Measurements from ENCODE around the gene LSAMP. TPM values are rescaled to one million over a fixed set of nuclear protein-coding genes. Genes with fewer than 3 reads are reported as not detected.

Gene LSAMP
- total RNA-seq, 6 donors from 2014 or later, result 7.1 to 28.1 (median 13.4) TPM

GRCh38 chr3:116097226-116097625 lies 348.1 kb downstream of the LSAMP start:
- Histone ChIP-seq H3K27me3 (no peaks in the 10 kb centered on the region), H3K9me3 (no peaks in the 10 kb centered on the region), H3K36me3 (no peaks in the 10 kb centered on the region), H3K4me3 (no peak overlapping the region), H3K4me1 (peaks cover 0 to 7% (median 0%) of the 10 kb centered on the region in 4 donors), H3K27ac (no peak overlapping the region)
- no peak for TF ChIP-seq EP300 (IDR thresholded peaks at IDR 0.05)
- TF ChIP-seq POLR2AphosphoS5 (IDR thresholded peaks at IDR 0.05), result no peak
- TF ChIP-seq POLR2A (IDR thresholded peaks at IDR 0.05), result no peak
- no peak for TF ChIP-seq CTCF (IDR thresholded peaks at IDR 0.05)
- ATAC-seq (ENCODE audit: low FRiP score in 2 of 2), result no peak
- 89 to 92% methylated on average over 2 of the region's 2 CpGs for WGBS, 2 donors
- no peak for DNase-seq

GRCh38 chr3:116096631-116097030 lies 348.7 kb downstream of the LSAMP start:
- H3K4me1 ChIP-seq, result peaks cover 0 to 7% (median 0%) of the 10 kb centered on the region in 4 donors
- no peak overlapping the region for H3K27ac ChIP-seq
- 85 to 91% methylated on average over 2 of the region's 2 CpGs for WGBS, 2 donors
- no peaks in the 10 kb centered on the region for H3K36me3 ChIP-seq
- no peak for ATAC-seq (ENCODE audit: low FRiP score in 2 of 2)
- DNase-seq, result no peak
- H3K4me3 ChIP-seq, result no peak overlapping the region
- H3K9me3 ChIP-seq, result no peaks in the 10 kb centered on the region
- TF ChIP-seq EP300 (IDR thresholded peaks at IDR 0.05) (no peak), POLR2AphosphoS5 (IDR thresholded peaks at IDR 0.05) (no peak), CTCF (IDR thresholded peaks at IDR 0.05) (no peak), POLR2A (IDR thresholded peaks at IDR 0.05) (no peak)
- no peaks in the 10 kb centered on the region for H3K27me3 ChIP-seq

GRCh38 chr3:116093374-116093773 lies 351.9 kb downstream of the LSAMP start:
- ATAC-seq (ENCODE audit: low FRiP score in 2 of 2) (no peak), DNase-seq (no peak)
- Histone ChIP-seq H3K9me3 (no peaks in the 10 kb centered on the region), H3K36me3 (no peaks in the 10 kb centered on the region), H3K27ac (no peak overlapping the region), H3K27me3 (no peaks in the 10 kb centered on the region), H3K4me3 (no peak overlapping the region), H3K4me1 (peaks cover 0 to 7% (median 0%) of the 10 kb centered on the region in 4 donors)
- TF ChIP-seq CTCF (IDR thresholded peaks at IDR 0.05) (no peak), POLR2AphosphoS5 (IDR thresholded peaks at IDR 0.05) (no peak), POLR2A (IDR thresholded peaks at IDR 0.05) (no peak), EP300 (IDR thresholded peaks at IDR 0.05) (no peak)
- whole genome bisulfite sequencing, 2 donors, result 67 to 79% methylated on average over 2 of the region's 2 CpGs

- TF ChIP-seq EP300 (IDR thresholded peaks at IDR 0.05) (no peak), CTCF (IDR thresholded peaks at IDR 0.05) (no peak), POLR2AphosphoS5 (IDR thresholded peaks at IDR 0.05) (no peak), POLR2A (IDR thresholded peaks at IDR 0.05) (no peak)
- H3K36me3 ChIP-seq, result no peaks in the 10 kb centered on the region
- DNase-seq, result no peak
- no peak overlapping the region for H3K4me3 ChIP-seq
- no peak overlapping the region for H3K27ac ChIP-seq
- no peaks in the 10 kb centered on the region for H3K4me1 ChIP-seq
- no peaks in the 10 kb centered on the region for H3K27me3 ChIP-seq
- ATAC-seq (ENCODE audit: low FRiP score in 2 of 2), result no peak
- no peaks in the 10 kb centered on the region for H3K9me3 ChIP-seq
- 71 to 73% methylated on average over 1 of the region's 1 CpG for WGBS, 2 donors
Observed at GRCh38 chr3:116087426-116087825, 357.9 kb downstream of the LSAMP start.

GRCh38 chr3:116084999-116085791 lies 360.1 kb downstream of the LSAMP start:
- DNase-seq (no peak), ATAC-seq (ENCODE audit: low FRiP score in 2 of 2) (no peak)
- Histone ChIP-seq H3K9me3 (no peaks in the 10 kb centered on the region), H3K4me3 (no peak overlapping the region), H3K27ac (no peak overlapping the region), H3K36me3 (no peaks in the 10 kb centered on the region), H3K4me1 (no peaks in the 10 kb centered on the region), H3K27me3 (no peaks in the 10 kb centered on the region)
- no peak for TF ChIP-seq EP300 (IDR thresholded peaks at IDR 0.05)
- 76 to 79% methylated on average over 4 of the region's 4 CpGs for WGBS, 2 donors
